Spinal cord (tissue), 10 donors: ENCODE data around the gene TMEM176B. TPM values are rescaled to one million over a fixed set of nuclear protein-coding genes. Genes with fewer than 3 reads are reported as not detected.
A peak's percentile ranks its signal among the peaks of the same experiment; 100 is the strongest.

Experiments used
- DNase-seq, 6 donors: peaks; one replicate each; pipeline versions ENCODE4 v3.0.0 to v3.0.0-alpha.2; 2013 to 2015; ENCODE audit warnings: low spot score in 6 of 6, low read depth in 4 of 6
- H3K27ac ChIP-seq: one replicate; pipeline ENCODE4 v1.5.1; 2013; ENCODE audit warnings: low read depth, low read length, control low read depth
- H3K27me3 ChIP-seq: one replicate; pipeline ENCODE4 v1.6.1; 2013; ENCODE audit warnings: low read length; ENCODE audit not compliant: control insufficient read depth, insufficient read depth
- H3K36me3 ChIP-seq: one replicate; pipeline ENCODE4 v1.6.1; 2013; ENCODE audit warnings: low read length; ENCODE audit not compliant: control insufficient read depth, insufficient read depth
- H3K4me1 ChIP-seq: one replicate; pipeline ENCODE4 v1.6.1; 2013; ENCODE audit warnings: low read length; ENCODE audit not compliant: control insufficient read depth, insufficient read depth
- H3K4me3 ChIP-seq: one replicate; pipeline ENCODE4 v1.5.1; 2013; ENCODE audit warnings: low read depth, low read length, control low read depth
- H3K9me3 ChIP-seq: one replicate; pipeline ENCODE4 v1.6.1; 2013; ENCODE audit warnings: low read length; ENCODE audit not compliant: control insufficient read depth, insufficient read depth
- WGBS: methylation state at CpG from one replicate; pipeline ENCODE4 v1.1.5; 2013; ENCODE audit warnings: missing lambda C conversion rate; ENCODE audit not compliant: insufficient coverage; 5-methylcytosine and 5-hydroxymethylcytosine counted together
- polyA plus RNA-seq, 2 donors: library from polyadenylated mRNA; unstranded; fragments of 120-200 nt; gene quantifications; one replicate each; pipeline ENCODE4 v1.2.1, GENCODE V29; 2013; ENCODE audit not compliant: insufficient read length in 2 of 2
- total RNA-seq, 2 donors: library from RNA; depleted of rRNA in 1 of 2; stranded (reverse); fragments of 120-200 nt in 1 of 2; fragments of >200 nt in 1 of 2; gene quantifications; one replicate each; pipeline versions ENCODE4 v1.2.3 to v1.2.4, GENCODE V29; 2013 to 2014
- donor health status: healthy.

TMEM176B gene
- total and polyA plus RNA-seq, 4 donors, result 21.7 to 50.6 (median 26.3) TPM

GRCh38 chr7:150806454-150806853 lies 6.3 kb upstream of the TMEM176B start:
- peaks cover 16% of the 10 kb centered on the region for H3K27me3 ChIP-seq
- no peak overlapping the region for H3K27ac ChIP-seq
- H3K4me3 ChIP-seq, result no peak overlapping the region
- H3K9me3 ChIP-seq, result peaks cover 3% of the 10 kb centered on the region
- DNase-seq, result no peak
- H3K4me1 ChIP-seq, result peaks cover 8% of the 10 kb centered on the region
- no peaks in the 10 kb centered on the region for H3K36me3 ChIP-seq
- 83% methylated on average over 1 of the region's 3 CpGs for WGBS

GRCh38 chr7:150805864-150806263 lies 5.7 kb upstream of the TMEM176B start:
- Histone ChIP-seq H3K27me3 (peaks cover 22% of the 10 kb centered on the region), H3K36me3 (no peaks in the 10 kb centered on the region), H3K27ac (no peak overlapping the region), H3K9me3 (peaks cover 3% of the 10 kb centered on the region), H3K4me1 (peaks cover 13% of the 10 kb centered on the region), H3K4me3 (no peak overlapping the region)
- no peak for DNase-seq

GRCh38 chr7:150804802-150805201 lies 4.6 kb upstream of the TMEM176B start:
- Histone ChIP-seq H3K4me3 (no peak overlapping the region), H3K27ac (no peak overlapping the region), H3K9me3 (peaks cover 3% of the 10 kb centered on the region), H3K4me1 (peaks cover 24% of the 10 kb centered on the region), H3K36me3 (no peaks in the 10 kb centered on the region), H3K27me3 (peaks cover 33% of the 10 kb centered on the region)
- DNase-seq, result no peak
- WGBS, result 88% methylated on average over 2 of the region's 5 CpGs

- H3K4me3 ChIP-seq, result no peak overlapping the region
- peaks cover 28% of the 10 kb centered on the region for H3K4me1 ChIP-seq
- 82% methylated on average over 5 of the region's 10 CpGs for WGBS
- H3K27ac ChIP-seq, result no peak overlapping the region
- no peaks in the 10 kb centered on the region for H3K36me3 ChIP-seq
- no peak for DNase-seq
- H3K27me3 ChIP-seq, result peaks cover 46% of the 10 kb centered on the region
- H3K9me3 ChIP-seq, result peaks cover 3% of the 10 kb centered on the region
Observed at GRCh38 chr7:150803161-150803860, 3.1 kb upstream of the TMEM176B start.

GRCh38 chr7:150801946-150802771 lies 2.0 kb upstream of the TMEM176B start:
- H3K4me3 ChIP-seq, result no peak overlapping the region
- no peaks in the 10 kb centered on the region for H3K36me3 ChIP-seq
- H3K27me3 ChIP-seq, result peaks cover 48% of the 10 kb centered on the region
- peaks cover 28% of the 10 kb centered on the region for H3K4me1 ChIP-seq
- WGBS, result 86% methylated on average over 11 of the region's 12 CpGs
- H3K9me3 ChIP-seq, result peaks cover 3% of the 10 kb centered on the region
- no peak for DNase-seq
- H3K27ac ChIP-seq, result no peak overlapping the region

- Histone ChIP-seq H3K27me3 (peaks cover 48% of the 10 kb centered on the region), H3K27ac (no peak overlapping the region), H3K4me3 (peak overlapping the region; percentile 43), H3K36me3 (no peaks in the 10 kb centered on the region), H3K4me1 (peaks cover 28% of the 10 kb centered on the region), H3K9me3 (peaks cover 3% of the 10 kb centered on the region)
- 25% methylated on average over 16 of the region's 26 CpGs for WGBS
- DNase-seq, result no peak
Observed at GRCh38 chr7:150801242-150801945, 1.2 kb upstream of the TMEM176B start.

GRCh38 chr7:150800581-150801241 lies 547 bp upstream of the TMEM176B start, which contains the start of gene TMEM176A:
TSS of gene TMEM176A (plus strand) at chr7:150800769. CDS start at chr7:150801551, 782 bp downstream.
- no peak for DNase-seq
- Histone ChIP-seq H3K27ac (no peak within 1 kb of the TSS), H3K4me1 (peaks cover 28% of the 10 kb centered on the region), H3K9me3 (no peaks in the 10 kb centered on the region), H3K36me3 (no peaks in the 10 kb centered on the region), H3K27me3 (peaks cover 48% of the 10 kb centered on the region), H3K4me3 (peak within 1 kb of the TSS; percentile 48)
- 2% methylated on average over 49 of the region's 54 CpGs for WGBS

- peak overlapping the region; percentile 48 for H3K4me3 ChIP-seq
- peaks cover 28% of the 10 kb centered on the region for H3K4me1 ChIP-seq
- H3K9me3 ChIP-seq, result no peaks in the 10 kb centered on the region
- peak in 1 of 6 donors; percentile 17 for DNase-seq
- peaks cover 48% of the 10 kb centered on the region for H3K27me3 ChIP-seq
- H3K36me3 ChIP-seq, result no peaks in the 10 kb centered on the region
- no peak overlapping the region for H3K27ac ChIP-seq
- 80% methylated on average over 3 of the region's 3 CpGs for WGBS
Observed at GRCh38 chr7:150799156-150799555, 1.0 kb downstream of the TMEM176B start.

GRCh38 chr7:150797661-150798060 lies 2.5 kb downstream of the TMEM176B start:
- Histone ChIP-seq H3K27me3 (peaks cover 43% of the 10 kb centered on the region), H3K27ac (no peak overlapping the region), H3K9me3 (no peaks in the 10 kb centered on the region), H3K36me3 (no peaks in the 10 kb centered on the region), H3K4me1 (peaks cover 23% of the 10 kb centered on the region), H3K4me3 (no peak overlapping the region)
- no CpG with 5 or more reads among the region's 4 CpGs for WGBS
- peak in 1 of 6 donors; percentile 50 for DNase-seq
